ENCODE data around the gene CCDC63.

Gene CCDC63

GRCh38 chr12:110846615-110847566 lies at the start of gene CCDC63:
Gene CCDC63, plus strand, starts transcription at chr12:110846987. Its CDS starts 5,968 bp downstream, at chr12:110852955.
- DNase-seq = no peak

GRCh38 chr12:110798461-110798860 lies 48.3 kb upstream of the CCDC63 start:
- DNase-seq = no peak

DNA sequence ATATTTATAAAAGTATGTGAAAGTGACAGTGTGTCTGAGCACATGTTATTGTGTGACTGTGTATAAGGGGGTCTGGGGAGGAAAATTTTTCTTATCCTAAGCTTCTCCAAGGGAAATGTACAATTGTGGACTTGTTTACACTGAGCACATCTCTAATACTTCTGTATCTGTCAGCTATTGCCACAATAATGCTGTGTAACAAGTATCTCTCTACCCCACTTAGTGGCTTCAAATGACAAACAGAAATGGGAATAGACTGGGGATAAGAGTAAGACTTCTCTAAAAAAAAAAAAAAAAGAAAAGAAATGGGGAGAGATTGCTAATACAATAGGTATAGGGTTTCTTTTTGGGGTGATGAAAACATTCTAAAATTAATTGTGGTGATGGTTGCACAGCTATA lies 44.3 kb upstream of the CCDC63 start:
- DNase-seq = no peak

GRCh38 chr12:110804406-110804805 lies 42.4 kb upstream of the CCDC63 start:
- no peak for DNase-seq

- no peak for DNase-seq
Observed at GRCh38 chr12:110807640-110808039, 39.1 kb upstream of the CCDC63 start.

- DNase-seq = no peak
Observed at GRCh38 chr12:110809149-110809548, 37.6 kb upstream of the CCDC63 start.

- DNase-seq = no peak
Observed at GRCh38 chr12:110811972-110812371, 34.8 kb upstream of the CCDC63 start.

GRCh38 chr12:110813285-110813684 lies 33.5 kb upstream of the CCDC63 start:
- no peak for DNase-seq

- no peak for DNase-seq
Observed at GRCh38 chr12:110813756-110814155, 33.0 kb upstream of the CCDC63 start.

- DNase-seq = no peak
Observed at GRCh38 chr12:110816248-110816647, 30.5 kb upstream of the CCDC63 start.

GRCh38 chr12:110816779-110817178 lies 30.0 kb upstream of the CCDC63 start:
- no peak for DNase-seq

- no peak for DNase-seq
Observed at GRCh38 chr12:110818511-110818910, 28.3 kb upstream of the CCDC63 start.

- no peak for DNase-seq
Observed at GRCh38 chr12:110819150-110819549, 27.6 kb upstream of the CCDC63 start.

DNA sequence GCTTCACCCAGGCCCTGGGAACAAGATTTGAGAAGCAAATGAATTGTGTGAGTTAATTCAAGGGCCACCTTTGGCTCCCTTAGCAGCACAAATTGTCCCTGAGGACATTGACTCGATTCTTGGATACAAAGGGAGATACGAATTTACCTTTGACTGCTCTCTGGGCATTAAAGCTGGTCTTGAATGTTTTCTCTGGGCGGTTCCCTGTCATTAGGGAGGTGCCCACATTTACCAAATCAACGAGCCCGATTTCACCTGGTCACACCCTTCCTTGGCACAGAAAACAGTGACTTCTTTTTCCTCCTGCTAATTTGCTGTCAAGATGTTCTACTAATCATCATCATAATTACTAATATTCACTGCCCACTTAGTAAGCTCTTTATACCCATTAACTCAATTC lies 27.1 kb upstream of the CCDC63 start:
- DNase-seq = no peak

- DNase-seq = no peak
Observed at GRCh38 chr12:110821917-110822316, 24.9 kb upstream of the CCDC63 start.

- no peak for DNase-seq
Observed at GRCh38 chr12:110822821-110823415, 23.9 kb upstream of the CCDC63 start.

- no peak for DNase-seq
Observed at GRCh38 chr12:110824342-110824741, 22.4 kb upstream of the CCDC63 start.

- no peak for DNase-seq
Observed at GRCh38 chr12:110825530-110825929, 21.3 kb upstream of the CCDC63 start.

DNA sequence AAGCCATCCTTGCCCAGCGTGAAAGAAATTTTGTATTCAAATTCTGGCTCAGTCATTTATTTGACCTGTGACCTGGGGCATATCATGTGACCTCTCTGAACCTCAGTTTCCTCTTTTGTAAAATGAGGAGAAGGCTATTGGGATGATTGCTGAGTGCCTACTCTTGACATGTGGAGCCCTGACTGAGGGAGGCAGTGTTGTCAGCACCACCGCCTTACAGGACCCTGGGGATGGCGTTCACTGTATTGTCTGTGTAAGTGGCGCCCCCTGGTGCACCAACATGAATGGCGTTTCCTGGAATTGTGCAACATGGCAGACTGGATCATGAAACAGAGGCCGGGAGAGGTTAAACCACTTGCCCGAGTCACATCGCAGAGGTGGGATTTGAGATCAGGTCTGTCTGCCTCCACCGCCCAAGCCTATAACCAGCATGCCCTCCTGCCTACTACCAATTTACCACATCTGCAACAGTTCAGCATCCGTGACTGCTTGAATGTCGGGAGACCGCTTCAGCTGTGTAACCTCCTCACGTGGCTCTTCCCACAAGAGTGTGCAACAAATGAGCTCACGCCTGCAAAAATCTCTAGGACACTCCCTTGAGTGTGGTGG lies 20.1 kb upstream of the CCDC63 start:
- DNase-seq = peak; percentile 64

DNA sequence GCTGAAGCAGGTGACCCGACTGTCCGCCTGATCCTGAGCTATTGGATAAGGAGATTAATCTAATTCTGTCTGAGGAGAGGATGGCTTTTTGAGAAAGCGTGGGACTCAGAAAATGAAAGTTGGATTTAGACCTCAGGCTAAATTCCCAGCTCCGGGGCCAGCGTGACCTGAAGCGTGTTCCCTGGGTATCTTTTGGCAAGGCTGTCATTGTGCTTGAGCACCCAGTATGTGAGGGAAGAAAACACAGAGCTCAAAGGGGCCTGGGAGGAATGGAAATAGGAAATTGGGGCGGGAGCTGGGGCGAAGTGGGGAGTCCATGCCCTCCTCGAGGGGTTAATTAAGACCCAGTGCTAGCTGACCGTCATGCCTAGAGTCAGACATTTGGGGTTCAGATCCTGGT lies 17.5 kb upstream of the CCDC63 start:
- DNase-seq = no peak

GRCh38 chr12:110836291-110836690 lies 10.5 kb upstream of the CCDC63 start:
- no peak for DNase-seq

DNA sequence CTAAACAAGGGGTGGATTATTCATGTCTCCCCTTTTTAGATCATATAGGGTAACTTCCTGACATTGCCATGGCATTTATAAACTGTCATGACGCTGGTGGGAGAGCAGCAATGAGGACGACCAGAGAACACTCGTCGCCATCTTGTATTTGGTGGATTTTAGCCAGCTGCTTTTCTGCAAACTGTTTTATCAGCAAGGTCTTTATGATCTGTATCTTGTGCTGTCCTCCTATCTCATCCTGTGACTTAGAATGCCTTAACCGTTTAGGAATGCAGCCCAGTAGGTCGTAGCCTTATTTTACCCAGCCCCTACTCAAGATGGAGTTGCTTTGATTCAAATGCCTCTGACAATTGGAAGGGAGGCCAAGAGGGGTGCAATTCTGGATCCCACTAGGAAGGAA lies 5.8 kb upstream of the CCDC63 start:
- no peak for DNase-seq

DNA sequence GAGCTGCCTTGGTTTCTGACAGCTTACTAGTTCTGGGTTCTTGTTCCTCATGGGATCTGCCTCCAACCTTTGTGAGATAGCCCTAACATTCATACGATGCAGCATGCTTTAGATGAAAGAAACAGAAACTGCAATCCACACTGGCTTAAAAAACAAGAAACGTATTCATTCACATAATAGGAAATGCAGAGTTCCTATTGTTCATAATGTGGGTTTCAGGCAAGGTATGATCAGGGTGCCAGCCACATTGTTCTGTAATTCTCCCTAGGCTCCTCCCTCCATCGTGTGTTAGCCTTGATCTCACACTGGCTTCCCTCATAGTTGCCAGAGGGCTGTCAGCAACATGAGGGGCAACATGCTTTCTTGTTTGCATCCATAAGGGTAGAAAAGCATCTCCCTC lies 2.7 kb upstream of the CCDC63 start:
- no peak for DNase-seq

All from activated effector memory CD4-positive, alpha-beta T cell treated with Interleukin-2 at 50 U/mL for 16 hours (primary cell).